GM18498 (cell line): ENCODE measurements around the gene TARS2.

Experiments
- ATAC-seq: cut with Tn5 transposase; IDR thresholded peaks from one replicate; pipeline ENCODE4 v1.9.1; 2021; ENCODE audit warnings: mild to moderate bottlenecking, moderate library complexity; ENCODE audit not compliant: unreplicated experiment

The TARS2 gene

DNA sequence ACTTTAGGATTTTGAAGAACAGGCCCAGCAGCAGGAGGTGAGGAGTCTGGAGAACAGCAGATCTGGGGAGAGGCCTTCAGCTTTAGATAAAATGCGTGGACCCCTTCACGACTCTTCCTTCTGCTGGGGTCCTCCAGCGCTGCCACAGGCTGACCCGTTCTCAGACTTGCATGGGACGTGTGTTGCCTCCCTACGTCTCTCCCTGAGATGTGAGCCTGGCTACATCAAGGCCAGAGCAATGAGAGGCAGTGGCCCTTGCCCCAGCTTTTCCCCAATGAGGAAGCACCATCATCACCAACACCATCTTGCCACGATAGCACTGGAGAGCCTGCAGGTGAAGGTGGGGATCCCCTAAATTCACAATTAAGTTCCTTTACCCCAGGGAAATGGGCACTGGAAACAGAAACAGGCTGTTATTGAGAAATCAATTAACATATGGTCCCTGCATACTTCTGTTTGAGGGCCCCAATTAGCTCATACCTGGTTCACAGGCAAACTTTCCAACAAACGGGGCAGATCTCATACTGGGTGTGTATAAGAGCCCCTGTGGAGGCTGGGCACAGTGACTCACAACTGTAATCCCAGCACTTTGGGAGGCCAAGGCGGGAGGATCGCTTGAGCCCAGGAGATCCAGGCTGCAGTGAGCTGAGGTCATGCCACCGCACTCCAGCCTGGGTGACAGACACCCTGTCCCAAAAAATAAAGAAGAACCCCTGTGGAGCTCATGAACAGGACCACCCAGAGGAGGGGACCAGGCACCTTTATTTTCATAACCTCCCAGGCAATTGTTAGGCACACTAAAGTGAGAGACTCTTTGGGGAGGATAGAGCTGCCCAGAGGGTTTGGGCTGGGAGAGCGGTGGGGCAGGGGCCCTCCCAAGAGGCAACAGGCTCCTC, 49.9 kb downstream of the TARS2 start:
- no peak for ATAC-seq

DNA sequence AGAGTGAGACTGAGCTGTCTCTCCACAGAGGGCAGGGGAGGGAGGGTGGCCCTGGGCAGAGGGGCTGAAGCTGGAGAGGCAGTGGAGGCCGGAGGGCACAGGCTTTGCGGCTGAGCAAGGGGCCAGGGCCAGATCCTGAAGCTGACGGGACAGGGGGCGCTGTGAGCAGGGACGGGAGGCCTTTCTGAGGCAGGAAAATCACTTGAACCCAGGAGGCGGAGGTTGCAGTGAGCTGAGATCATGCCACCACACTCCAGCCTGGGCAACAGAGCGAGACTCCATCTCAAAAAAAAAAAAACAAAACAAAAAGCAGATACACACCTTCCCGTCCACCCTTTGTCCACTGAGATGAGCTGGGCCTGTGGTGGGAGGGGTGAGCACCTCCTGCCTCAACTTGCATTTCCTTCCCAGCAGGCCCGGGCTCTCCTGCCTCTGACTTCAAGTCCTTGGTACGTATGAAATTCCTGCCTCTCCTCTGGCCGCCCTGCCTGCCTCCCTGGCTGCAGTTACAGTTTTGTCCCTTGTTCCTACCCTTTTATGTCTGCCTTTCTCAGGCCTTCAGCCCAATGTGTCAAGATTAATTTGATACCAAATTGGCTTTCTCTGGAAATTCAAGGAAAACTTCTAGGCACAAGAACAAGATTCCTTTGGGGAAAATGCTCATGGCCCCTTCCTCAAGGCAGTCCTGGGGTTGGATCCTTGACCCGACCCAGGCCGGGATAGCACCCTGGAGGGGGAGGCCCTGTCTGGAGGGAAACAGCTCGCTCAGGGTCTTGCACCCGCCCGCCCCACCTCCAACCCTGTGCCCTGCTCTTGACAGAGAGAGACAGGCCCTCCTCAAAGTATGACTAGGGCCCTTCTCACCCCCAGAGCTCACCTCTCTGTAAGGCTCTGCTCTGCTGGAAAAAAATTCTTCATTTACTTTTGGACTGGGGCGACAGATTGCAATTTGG, 50.8 kb downstream of the TARS2 start:
- ATAC-seq: no peak

DNA sequence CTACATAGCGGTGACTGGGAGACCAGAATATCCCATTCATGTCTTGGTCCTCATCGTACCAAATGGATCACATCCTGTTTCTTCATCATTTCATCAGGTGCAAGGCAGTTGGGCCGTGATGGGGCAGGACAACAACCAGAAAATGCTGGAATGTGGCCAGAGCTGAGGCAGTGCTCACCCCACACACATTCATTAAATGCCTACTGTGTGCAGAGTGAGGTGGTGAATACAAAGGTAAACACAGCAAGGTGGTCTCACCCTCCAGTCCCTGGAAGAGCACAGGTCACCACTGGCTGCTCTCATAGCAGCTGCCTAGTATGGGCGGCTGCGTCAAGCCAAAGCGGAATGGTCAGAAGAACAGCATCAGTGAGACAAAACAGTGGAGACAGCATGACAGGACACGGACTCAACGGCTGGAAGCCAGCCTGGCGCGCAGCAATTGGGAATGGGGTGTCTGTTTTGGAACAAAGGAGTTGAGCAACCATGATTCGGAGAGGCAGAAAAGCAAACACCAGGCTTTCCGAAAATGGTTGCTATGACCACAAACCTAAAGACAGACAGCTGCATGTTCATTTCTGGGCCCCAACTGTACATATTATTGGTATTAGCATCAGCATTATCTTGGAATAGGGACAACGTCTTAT, 56.4 kb downstream of the TARS2 start:
- no peak for ATAC-seq

DNA sequence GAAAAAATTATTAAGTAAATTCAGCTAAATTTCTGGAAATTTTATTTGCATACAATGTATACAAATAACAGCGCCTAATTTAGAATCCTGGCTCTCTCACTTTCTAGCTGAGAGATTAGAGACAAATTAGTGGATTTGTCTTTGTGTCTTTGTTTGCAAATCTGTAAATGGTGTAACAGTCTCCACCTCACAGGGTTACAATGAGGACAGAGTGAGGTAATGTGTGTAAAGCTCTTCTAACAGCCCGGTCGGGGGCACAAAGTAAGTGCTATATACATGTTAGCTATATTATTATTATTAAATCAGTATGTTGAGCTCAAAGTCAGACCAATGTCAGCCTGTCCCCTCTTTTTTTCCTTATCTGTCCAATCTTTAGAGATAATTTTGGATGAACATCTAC, 57.0 kb downstream of the TARS2 start:
- no peak for ATAC-seq

DNA sequence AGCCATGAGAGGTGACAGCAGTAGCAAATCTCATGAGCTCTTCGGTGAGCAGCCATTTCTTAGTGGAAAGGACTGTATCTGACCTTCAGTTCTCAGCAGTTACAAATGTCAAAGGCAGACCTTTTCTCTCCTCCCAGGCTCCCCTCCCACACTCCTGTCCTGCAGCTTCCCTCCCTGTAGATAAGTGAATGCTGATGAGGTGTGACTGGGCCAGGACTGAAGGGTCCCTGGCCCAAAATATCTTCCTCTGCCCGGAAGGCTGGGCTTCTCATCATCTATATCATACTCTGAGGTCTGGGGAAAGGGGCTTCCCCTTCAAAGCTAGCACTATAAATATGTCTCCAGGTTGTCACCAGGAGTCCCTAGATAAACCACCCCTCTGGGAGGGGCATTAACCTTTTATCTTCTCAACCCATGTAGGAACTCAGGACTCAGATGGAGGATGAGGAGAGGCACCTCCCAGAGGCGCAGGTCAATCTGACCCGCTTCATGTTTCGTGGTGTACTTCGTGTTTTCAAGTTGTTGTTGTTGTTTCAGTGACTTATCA, 58.3 kb downstream of the TARS2 start:
- ATAC-seq: no peak

DNA sequence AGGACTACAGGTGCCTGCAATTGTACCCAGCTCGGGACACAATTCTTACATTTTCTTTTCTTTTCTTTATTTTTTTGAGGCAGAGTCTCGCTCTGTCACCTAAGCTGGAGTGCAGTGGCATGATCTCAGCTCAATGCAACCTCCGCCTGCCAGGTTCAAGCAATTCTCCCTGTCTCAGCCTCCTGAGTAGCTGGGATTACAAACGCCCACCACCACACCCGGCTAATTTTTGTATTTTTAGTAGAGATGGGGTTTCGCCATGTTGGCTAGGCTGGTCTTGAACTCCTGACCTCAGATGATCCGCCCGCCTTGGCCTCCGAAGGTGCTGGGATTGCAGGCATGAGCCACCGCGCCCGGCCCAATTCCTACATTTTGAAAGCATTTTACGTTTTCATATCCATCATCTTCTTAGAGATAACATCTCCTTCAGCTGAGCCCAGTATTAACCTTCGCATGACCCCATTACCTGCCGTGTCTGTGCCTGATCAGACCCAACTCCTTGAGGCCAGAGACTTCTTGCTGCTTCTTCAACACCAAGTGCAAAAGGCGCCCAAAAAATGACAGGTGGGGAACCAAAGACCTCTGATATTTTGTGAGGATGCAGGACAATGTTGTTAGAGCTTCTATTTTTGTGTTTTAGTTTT, 59.2 kb downstream of the TARS2 start:
- no peak for ATAC-seq

DNA sequence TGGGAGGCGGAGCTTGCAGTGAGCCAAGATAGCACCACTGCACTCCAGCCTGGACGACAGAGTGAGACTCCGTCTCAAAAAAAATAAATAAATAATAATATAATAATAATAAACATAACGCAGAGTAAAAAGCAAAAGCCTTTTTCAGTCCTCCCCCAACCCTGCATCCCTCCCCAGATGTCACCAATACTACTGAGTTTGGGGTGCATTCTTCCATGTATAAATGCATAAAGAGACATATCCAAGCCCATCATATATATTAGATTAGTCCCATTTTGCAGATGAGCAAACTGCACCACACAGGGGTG, 61.1 kb downstream of the TARS2 start:
- no peak for ATAC-seq

DNA sequence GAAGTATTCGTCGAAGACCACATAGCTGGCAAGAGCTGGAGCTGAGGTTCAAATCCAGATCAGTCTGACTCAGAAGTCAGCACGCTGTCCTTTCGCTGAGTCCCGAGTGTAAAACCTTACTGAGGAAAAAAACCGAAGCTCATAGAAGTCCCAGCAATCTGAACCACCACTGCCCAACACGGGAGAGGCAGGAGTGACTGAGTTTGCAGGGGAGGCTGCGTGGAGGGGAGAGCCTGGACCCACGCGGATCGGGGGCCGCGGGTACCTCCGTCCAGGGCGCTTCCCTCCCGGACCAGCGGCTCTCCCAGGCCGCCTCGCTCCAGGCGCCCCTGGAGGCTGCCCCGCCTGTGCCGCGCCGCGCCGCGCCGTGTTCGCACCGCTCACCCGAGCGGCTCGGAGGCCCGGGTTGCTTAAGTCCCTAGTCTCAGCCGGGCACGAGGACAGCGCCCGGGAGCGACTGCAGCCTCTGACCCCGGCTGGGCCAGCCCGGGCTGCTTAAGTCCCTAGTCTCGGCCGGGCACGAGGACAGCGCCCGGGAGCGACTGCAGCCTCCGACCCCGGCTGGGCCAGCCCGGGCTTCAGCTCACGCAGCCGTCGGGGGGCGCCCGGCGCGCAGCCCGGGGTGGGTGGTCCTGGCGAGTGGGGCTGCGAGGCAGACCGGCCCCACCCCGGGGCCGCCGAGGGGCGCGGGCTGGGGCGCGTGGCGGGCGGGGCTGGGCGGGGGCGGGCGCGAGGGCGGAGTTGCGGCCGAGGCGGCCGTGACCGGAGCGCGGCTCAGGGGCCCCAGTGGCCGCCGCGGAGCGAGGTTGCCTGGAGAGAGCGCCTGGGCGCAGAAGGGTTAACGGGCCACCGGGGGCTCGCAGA, 61.6 kb downstream of the TARS2 start, which contains the start of gene ADAMTSL4:
ADAMTSL4 (plus strand) TSS at position 777 of the 864 bp plus-strand sequence. CDS start 2,881 bp downstream, outside the sequence.
- peak; percentile 47 for ATAC-seq

DNA sequence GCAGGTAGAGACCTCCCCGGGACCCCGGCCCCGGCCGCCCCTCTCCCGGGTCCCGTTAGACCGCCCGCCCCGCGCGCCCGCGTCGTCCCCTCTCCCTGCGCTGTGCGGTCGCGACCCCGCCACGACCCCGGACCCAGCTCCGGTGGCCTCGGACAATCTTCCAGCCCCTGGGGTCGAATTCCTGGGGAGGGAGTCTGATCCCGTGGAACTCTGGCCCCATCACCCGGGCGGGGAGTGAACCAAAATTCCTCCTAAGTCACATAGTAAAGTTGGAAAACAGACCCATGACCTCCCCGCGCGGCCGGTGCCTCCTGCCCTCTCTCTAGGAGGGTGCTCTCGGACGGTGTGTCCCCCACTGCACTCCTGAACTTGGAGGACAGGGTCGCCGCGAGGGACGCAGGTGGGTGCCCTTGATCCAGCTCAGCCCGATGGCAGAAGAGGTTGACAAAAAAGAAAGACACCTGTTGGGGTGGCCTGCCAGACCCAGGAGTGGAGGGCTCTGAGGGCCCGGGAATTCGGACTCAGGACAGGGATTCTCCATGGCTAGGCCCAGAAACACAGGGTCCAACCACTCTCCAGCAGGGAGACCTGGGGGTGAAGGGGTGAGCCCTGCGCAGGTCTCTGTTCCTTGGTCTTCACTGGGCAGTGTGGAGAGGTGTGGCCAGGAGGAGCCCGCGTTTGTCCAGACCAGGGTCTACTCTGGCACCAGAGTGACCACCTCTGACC, 62.4 kb downstream of the TARS2 start:
- peak; percentile 5 for ATAC-seq

DNA sequence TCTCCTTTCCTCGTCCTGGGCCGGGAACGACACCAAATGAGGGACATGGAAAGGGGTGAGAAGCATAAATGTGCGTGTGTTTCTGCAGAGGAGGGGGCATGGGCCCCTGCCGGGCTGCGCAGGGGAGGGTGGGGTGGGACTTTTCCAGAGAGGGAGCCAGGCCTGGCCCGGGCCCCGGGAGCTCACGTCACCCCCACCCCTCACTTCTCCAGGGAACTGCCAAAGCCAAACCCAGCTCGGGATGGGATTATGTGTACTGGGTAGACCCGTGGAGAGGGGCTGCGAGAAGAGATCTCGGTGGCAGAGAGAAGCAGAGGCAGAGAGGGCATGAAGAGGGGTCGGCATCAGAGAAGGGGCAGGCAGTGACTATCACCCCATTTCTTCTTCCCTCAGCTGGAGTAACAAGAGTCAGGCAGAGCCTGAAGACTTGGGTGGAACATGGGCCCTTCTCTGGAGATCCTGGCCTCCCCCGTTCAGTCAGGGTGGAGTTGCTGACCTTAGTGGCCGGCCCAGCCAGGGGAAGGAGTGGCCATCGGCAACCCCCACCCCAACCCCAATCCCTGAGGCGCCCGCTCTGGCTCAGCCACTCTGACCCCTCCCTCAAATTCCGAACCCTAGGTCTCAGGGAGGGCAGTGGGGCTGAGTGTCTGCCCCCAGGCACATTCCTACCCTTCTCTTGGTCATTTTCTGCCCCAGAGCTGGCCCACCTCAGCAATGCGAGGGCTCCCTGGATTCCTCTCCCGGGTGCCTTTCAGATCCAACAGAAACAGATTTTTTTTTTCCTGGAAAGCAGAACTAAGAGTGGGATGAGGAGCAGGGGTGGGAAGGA, 63.2 kb downstream of the TARS2 start:
- ATAC-seq: no peak

DNA sequence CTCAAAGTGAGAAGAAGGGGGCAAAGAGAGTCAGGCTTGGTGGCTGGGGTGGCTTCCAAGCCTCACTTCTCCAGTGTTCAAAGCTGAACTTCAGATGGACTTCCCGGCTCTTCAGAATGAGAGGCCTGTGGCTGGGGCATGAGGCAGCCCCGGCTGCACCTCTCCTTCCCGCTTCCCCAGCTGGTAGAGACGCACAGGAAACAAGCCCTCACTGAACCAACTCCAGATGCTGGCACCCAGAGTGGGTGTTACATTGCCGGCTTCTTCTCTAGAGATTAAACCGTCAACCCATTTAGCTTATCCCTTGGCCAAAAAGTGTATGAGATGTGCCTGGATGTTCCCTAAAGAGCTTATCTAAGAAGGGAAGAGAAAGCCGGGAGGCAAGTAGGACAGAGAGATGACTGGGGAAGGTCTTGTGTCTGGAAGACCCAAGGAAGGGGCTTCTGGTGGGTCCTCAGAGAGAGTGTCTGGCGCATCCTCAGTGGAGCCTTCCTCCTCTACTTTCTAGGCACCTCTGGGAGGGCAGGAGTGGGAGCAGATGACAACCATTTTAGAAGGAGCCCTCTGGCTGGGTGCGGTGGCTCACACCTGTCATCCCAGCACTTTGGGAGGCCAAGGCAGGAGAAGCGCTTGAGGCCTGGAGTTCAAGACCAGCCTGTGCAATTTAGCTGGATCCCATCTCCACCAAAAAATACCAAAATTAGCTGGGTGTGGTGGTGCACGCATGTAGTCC, 64.0 kb downstream of the TARS2 start:
- no peak for ATAC-seq

DNA sequence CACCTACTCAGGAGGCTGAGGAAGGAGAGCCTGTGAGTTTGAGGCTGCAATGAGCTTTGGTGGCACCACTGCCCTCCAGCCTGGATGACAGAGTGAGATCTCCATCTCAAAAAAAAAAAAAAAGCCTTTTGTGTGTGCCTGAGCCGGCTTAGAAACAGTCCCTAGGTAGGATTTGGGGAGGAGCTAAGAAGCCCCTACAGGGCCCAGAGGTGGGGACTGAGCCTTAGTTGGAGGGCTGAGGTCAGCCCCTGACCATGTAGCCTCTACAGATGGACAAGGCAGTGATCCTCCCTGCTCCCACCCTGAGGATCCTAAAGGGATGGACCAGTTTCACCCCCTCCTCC, 64.5 kb downstream of the TARS2 start:
- no peak for ATAC-seq

DNA sequence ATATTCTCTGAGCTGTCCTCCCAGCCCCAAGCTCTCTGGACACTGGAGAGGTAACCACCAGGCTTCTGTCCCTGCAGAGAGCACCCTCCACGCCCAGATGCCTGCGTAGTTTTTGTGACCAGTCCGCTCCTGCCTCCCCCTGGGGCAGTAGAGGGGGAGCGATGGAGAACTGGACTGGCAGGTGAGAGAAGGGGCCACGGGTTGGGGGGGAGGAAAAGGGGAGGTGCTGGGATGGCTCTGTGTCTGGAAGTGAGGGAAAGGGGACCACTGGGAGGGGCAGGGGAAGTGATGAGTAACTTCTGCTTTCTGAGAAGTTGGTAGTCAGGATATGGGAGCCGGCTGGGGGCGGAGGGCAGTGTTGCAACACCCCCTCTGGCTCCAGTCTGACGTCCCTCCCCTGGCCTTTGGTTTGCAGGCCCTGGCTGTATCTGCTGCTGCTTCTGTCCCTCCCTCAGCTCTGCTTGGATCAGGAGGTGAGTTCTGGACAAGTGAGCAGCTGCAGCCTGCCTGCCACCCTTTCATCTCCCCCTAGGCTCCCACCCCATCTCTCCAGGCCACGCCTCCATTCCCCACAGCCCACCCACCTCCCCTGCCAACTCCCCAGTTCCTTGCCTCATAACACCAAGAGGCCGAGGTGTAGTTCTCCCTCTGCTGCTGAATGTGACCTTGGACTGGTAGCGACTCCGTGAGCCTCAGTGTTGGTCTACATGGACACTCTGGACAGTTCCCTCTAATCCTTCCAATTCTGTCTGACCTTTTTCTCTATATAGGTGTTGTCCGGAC, 65.1 kb downstream of the TARS2 start:
- ATAC-seq: no peak

DNA sequence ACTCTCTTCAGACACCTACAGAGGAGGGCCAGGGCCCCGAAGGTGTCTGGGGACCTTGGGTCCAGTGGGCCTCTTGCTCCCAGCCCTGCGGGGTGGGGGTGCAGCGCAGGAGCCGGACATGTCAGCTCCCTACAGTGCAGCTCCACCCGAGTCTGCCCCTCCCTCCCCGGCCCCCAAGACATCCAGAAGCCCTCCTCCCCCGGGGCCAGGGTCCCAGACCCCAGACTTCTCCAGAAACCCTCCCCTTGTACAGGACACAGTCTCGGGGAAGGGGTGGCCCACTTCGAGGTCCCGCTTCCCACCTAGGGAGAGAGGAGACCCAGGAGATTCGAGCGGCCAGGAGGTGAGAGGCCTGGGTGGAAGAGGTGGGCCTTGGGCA, 65.7 kb downstream of the TARS2 start:
- ATAC-seq: no peak

DNA sequence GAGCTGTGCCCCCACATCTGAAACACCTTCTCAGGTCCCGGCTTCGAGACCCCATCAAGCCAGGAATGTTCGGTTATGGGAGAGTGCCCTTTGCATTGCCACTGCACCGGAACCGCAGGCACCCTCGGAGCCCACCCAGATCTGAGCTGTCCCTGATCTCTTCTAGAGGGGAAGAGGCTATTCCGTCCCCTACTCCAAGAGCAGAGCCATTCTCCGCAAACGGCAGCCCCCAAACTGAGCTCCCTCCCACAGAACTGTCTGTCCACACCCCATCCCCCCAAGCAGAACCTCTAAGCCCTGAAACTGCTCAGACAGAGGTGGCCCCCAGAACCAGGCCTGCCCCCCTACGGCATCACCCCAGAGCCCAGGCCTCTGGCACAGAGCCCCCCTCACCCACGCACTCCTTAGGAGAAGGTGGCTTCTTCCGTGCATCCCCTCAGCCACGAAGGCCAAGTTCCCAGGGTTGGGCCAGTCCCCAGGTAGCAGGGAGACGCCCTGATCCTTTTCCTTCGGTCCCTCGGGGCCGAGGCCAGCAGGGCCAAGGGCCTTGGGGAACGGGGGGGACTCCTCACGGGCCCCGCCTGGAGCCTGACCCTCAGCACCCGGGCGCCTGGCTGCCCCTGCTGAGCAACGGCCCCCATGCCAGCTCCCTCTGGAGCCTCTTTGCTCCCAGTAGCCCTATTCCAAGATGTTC, 66.3 kb downstream of the TARS2 start:
- no peak for ATAC-seq

DNA sequence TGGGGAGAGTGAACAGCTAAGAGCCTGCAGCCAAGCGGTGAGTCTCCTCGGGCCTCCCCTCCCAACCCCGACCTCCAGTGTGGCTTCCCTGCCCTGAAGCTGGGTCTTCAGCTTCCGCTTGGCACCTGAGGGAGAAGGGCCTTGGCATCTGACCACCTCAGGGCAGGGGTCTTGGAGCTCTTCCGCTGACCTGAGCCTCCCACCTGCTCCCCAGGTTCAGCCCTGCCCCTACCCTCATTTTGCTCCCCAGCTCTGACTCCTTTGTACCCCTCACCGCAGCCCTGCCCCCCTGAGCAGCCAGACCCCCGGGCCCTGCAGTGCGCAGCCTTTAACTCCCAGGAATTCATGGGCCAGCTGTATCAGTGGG, 66.8 kb downstream of the TARS2 start:
- no peak for ATAC-seq
